H9 (cell line): ENCODE data around the gene POLR3B. TPM values are rescaled to one million over a fixed set of nuclear protein-coding genes. Genes with fewer than 3 reads are reported as not detected.

ENCODE experiments used
- DNase-seq: peaks from one replicate; pipeline ENCODE4 v3.0.0-alpha.2; 2017
- H2AFZ ChIP-seq: one replicate; pipeline ENCODE4 v1.6.1; 2013; ENCODE audit warnings: mild to moderate bottlenecking, low read length, control low read depth, moderate library complexity
- H2AK5ac ChIP-seq: 2 replicates; pipeline ENCODE4 v1.6.1; 2013; ENCODE audit warnings: low read length, control low read depth, mixed read lengths; ENCODE audit not compliant: insufficient read length
- H2BK120ac ChIP-seq: one replicate; pipeline ENCODE4 v1.6.1; 2013; ENCODE audit warnings: low read depth, mild to moderate bottlenecking, low read length, control low read depth, inconsistent platforms; ENCODE audit not compliant: poor library complexity, severe bottlenecking
- H2BK12ac ChIP-seq: 2 replicates; pipeline ENCODE4 v1.6.1; 2013; ENCODE audit warnings: low read length, control low read depth, mixed read lengths, low read depth; ENCODE audit not compliant: insufficient read length
- H2BK15ac ChIP-seq: 2 replicates; pipeline ENCODE4 v1.6.1; 2013; ENCODE audit warnings: low read depth, low read length, control low read depth
- H2BK20ac ChIP-seq: one replicate; pipeline ENCODE4 v1.6.1; 2013; ENCODE audit warnings: low read depth, mild to moderate bottlenecking, low read length, control low read depth, inconsistent platforms; ENCODE audit not compliant: poor library complexity, severe bottlenecking
- H2BK5ac ChIP-seq: 2 replicates; pipeline ENCODE4 v1.6.1; 2013; ENCODE audit warnings: low read length, control low read depth, mixed read lengths; ENCODE audit not compliant: insufficient read length
- H3K14ac ChIP-seq: 2 replicates; pipeline ENCODE4 v1.6.1; 2013; ENCODE audit warnings: low read length, control low read depth; ENCODE audit not compliant: insufficient read depth
- H3K18ac ChIP-seq: 2 replicates; pipeline ENCODE4 v1.6.1; 2013; ENCODE audit warnings: low read depth, mild to moderate bottlenecking, mixed read lengths, low read length, control low read depth; ENCODE audit not compliant: insufficient read length
- H3K23ac ChIP-seq: 2 replicates; pipeline ENCODE4 v1.6.1; 2013; ENCODE audit warnings: low read length, control low read depth, mixed read lengths, low read depth; ENCODE audit not compliant: insufficient read length
- H3K23me2 ChIP-seq: 2 replicates; pipeline ENCODE4 v1.6.1; 2013; ENCODE audit warnings: low read depth, mild to moderate bottlenecking, mixed read lengths, low read length, control low read depth; ENCODE audit not compliant: insufficient read length, poor library complexity, severe bottlenecking
- H3K27ac ChIP-seq: 2 replicates; pipeline ENCODE4 v1.5.1; 2013; ENCODE audit warnings: low read length, control low read depth, mixed read lengths, low read depth; ENCODE audit not compliant: insufficient read length
- H3K27me3 ChIP-seq: 2 replicates; pipeline ENCODE4 v1.6.1; 2013; ENCODE audit warnings: low read length, control low read depth, inconsistent platforms; ENCODE audit not compliant: insufficient read depth
- H3K4ac ChIP-seq: 2 replicates; pipeline ENCODE4 v1.6.1; 2013; ENCODE audit warnings: low read depth, mild to moderate bottlenecking, control low read depth, inconsistent platforms, low read length, moderate library complexity
- H3K4me1 ChIP-seq: 2 replicates; pipeline ENCODE4 v1.6.1; 2013; ENCODE audit warnings: low read length, control low read depth, inconsistent platforms; ENCODE audit not compliant: insufficient read depth
- H3K4me2 ChIP-seq: 2 replicates; pipeline ENCODE4 v1.6.1; 2013; ENCODE audit warnings: low read length, control low read depth, mixed read lengths; ENCODE audit not compliant: insufficient read length, insufficient read depth
- H3K56ac ChIP-seq: 2 replicates; pipeline ENCODE4 v1.6.1; 2013; ENCODE audit warnings: low read depth, mild to moderate bottlenecking, mixed read lengths, low read length, control low read depth; ENCODE audit not compliant: insufficient read length
- H3K79me1 ChIP-seq: 2 replicates; pipeline ENCODE4 v1.6.1; 2013; ENCODE audit warnings: low read depth, mild to moderate bottlenecking, moderate library complexity, low read length, control low read depth, inconsistent platforms; ENCODE audit not compliant: insufficient read depth, poor library complexity, severe bottlenecking
- H3K79me2 ChIP-seq: 2 replicates; pipeline ENCODE4 v1.6.1; 2013; ENCODE audit warnings: low read length, control low read depth, inconsistent platforms; ENCODE audit not compliant: insufficient read depth
- H3K9ac ChIP-seq: 2 replicates; pipeline ENCODE4 v1.6.1; 2013; ENCODE audit warnings: low read length, control low read depth, mixed read lengths; ENCODE audit not compliant: insufficient read length; ENCODE audit errors: extremely low read depth
- H3K9me3 ChIP-seq: one replicate; pipeline ENCODE4 v1.6.1; 2013; ENCODE audit warnings: low read depth, low read length, inconsistent platforms; ENCODE audit not compliant: control insufficient read depth
- H3T11ph ChIP-seq: one replicate; pipeline ENCODE4 v1.6.1; 2013; ENCODE audit warnings: mild to moderate bottlenecking, low read length, control low read depth, inconsistent platforms
- H4K20me1 ChIP-seq: one replicate; pipeline ENCODE4 v1.6.1; 2013; ENCODE audit not compliant: control insufficient read depth, insufficient read length, insufficient read depth
- H4K5ac ChIP-seq: 2 replicates; pipeline ENCODE4 v1.6.1; 2013; ENCODE audit warnings: low read depth, mild to moderate bottlenecking, mixed read lengths, low read length, control low read depth; ENCODE audit not compliant: insufficient read length
- H4K8ac ChIP-seq: replicated peaks from 2 replicates; pipeline ENCODE4 v1.6.1; 2013; ENCODE audit warnings: low read length, control low read depth, mixed read lengths, low read depth; ENCODE audit not compliant: insufficient read length
- H4K91ac ChIP-seq: 2 replicates; pipeline ENCODE4 v1.6.1; 2013; ENCODE audit warnings: low read depth, mild to moderate bottlenecking, moderate library complexity, mixed read lengths, low read length, control low read depth; ENCODE audit not compliant: insufficient read length
- H3K27ac Mint-ChIP-seq, 3 experiments: 2 replicates in 2 of 3; 3 replicates in 1 of 3; pipeline ENCODE4 v1.8.0; 2020 to 2021; ENCODE audit warnings: mixed read lengths in 3 of 3, mild to moderate bottlenecking in 1 of 3, moderate library complexity in 1 of 3
- H3K27me3 Mint-ChIP-seq: 2 replicates; pipeline ENCODE4 v1.8.0; 2021; ENCODE audit warnings: low read depth, mild to moderate bottlenecking, moderate library complexity, mixed read lengths
- H3K36me3 Mint-ChIP-seq, 3 experiments: 2 replicates in 2 of 3; 3 replicates in 1 of 3; pipeline ENCODE4 v1.8.0; 2020 to 2021; ENCODE audit warnings: low read depth in 3 of 3, mixed read lengths in 3 of 3; ENCODE audit not compliant: insufficient read depth in 1 of 3
- H3K4me1 Mint-ChIP-seq, 2 experiments: 2 replicates each; pipeline ENCODE4 v1.8.0; 2020; ENCODE audit warnings: mixed read lengths in 2 of 2
- H3K4me3 Mint-ChIP-seq, 2 experiments: 2 replicates in 1 of 2; 3 replicates in 1 of 2; pipeline ENCODE4 v1.8.0; 2020 to 2021; ENCODE audit warnings: mild to moderate bottlenecking in 2 of 2, mixed read lengths in 2 of 2, moderate library complexity in 1 of 2
- H3K9me3 Mint-ChIP-seq, 2 experiments: 2 replicates in 1 of 2; 3 replicates in 1 of 2; pipeline ENCODE4 v1.8.0; 2020; ENCODE audit warnings: mild to moderate bottlenecking in 2 of 2, mixed read lengths in 2 of 2, moderate library complexity in 1 of 2
- CTCF ChIP-seq: fragments of 200-600 bp; sonication (generic); conservative IDR thresholded peaks from 3 replicates; pipeline ENCODE4 v1.8.0; 2021; ENCODE audit warnings: antibody characterized with exemption, mild to moderate bottlenecking
- WGBS: extraction: QIAGEN DNeasy Blood & Tissue Kit; methylation state at CpG from one replicate; pipeline ENCODE4 v1.1.7; 2013; ENCODE audit warnings: missing lambda C conversion rate, low lambda C conversion rate, mixed read lengths; ENCODE audit not compliant: insufficient read length; ENCODE audit errors: extremely low coverage; 5-methylcytosine and 5-hydroxymethylcytosine counted together
- total RNA-seq: library from RNA; stranded (reverse); gene quantifications from 2 replicates; pipeline ENCODE4 v1.2.1, GENCODE V29; 2021

The POLR3B gene
- total RNA-seq, 1 experiment from 2014 or later, result 13.4 TPM

GRCh38 chr12:106446419-106447092 lies 89.0 kb downstream of the POLR3B start:
- Mint-ChIP-seq H3K27ac (no peak overlapping the region), H3K9me3 (no peaks in the 10 kb centered on the region), H3K4me1 (peaks cover 12 to 14% of the 10 kb centered on the region in 2 experiments), H3K36me3 (peaks cover 0 to 4% (median 0%) of the 10 kb centered on the region in 3 experiments; a peak in 1 of 7 replicates), H3K4me3 (no peak overlapping the region), H3K27me3 (no peaks in the 10 kb centered on the region)
- H3K9me3 ChIP-seq, result no peaks in the 10 kb centered on the region
- no peaks in the 10 kb centered on the region for H4K20me1 ChIP-seq
- H3K4ac ChIP-seq, result no peak overlapping the region
- no peaks in the 10 kb centered on the region for H3K23me2 ChIP-seq
- no peak overlapping the region for H4K5ac ChIP-seq
- H3K79me1 ChIP-seq, result no peaks in the 10 kb centered on the region
- no peak overlapping the region for H2BK12ac ChIP-seq
- H3K27me3 ChIP-seq, result no peaks in the 10 kb centered on the region
- no peak overlapping the region for H2BK15ac ChIP-seq
- DNase-seq, result no peak
- no peak overlapping the region for H2AFZ ChIP-seq
- no peak overlapping the region for H3T11ph ChIP-seq
- H2BK120ac ChIP-seq, result no peak overlapping the region
- no peak overlapping the region for H2BK5ac ChIP-seq
- H3K4me2 ChIP-seq, result no peak overlapping the region
- H2AK5ac ChIP-seq, result no peak overlapping the region
- H4K8ac ChIP-seq, result no peak overlapping the region
- no peak overlapping the region for H3K56ac ChIP-seq
- no peak overlapping the region for H4K91ac ChIP-seq
- no CpG with 5 or more reads among the region's 7 CpGs for WGBS
- no peak overlapping the region for H3K18ac ChIP-seq
- H3K14ac ChIP-seq, result no peak overlapping the region
- H3K27ac ChIP-seq, result no peak overlapping the region
- no peaks in the 10 kb centered on the region; the same call in 1 of the 2 replicates for H3K4me1 ChIP-seq
- TF ChIP-seq CTCF, result no peak
- H2BK20ac ChIP-seq, result no peak overlapping the region
- no peak overlapping the region for H3K23ac ChIP-seq
- no peak overlapping the region for H3K9ac ChIP-seq
- H3K79me2 ChIP-seq, result no peaks in the 10 kb centered on the region
